GM12873 (cell line): ENCODE data around the gene RBM33.

Source experiments
- TF ChIP-seq, protein P1 (sequence below): IDR thresholded peaks from 2 replicates; pipeline ENCODE4 v1.5.1; 2012; ENCODE audit warnings: low read depth, mild to moderate bottlenecking, moderate library complexity, low read length, control low read depth; ENCODE audit not compliant: insufficient read depth; ENCODE audit errors: missing control alignments

RBM33 gene

DNA sequence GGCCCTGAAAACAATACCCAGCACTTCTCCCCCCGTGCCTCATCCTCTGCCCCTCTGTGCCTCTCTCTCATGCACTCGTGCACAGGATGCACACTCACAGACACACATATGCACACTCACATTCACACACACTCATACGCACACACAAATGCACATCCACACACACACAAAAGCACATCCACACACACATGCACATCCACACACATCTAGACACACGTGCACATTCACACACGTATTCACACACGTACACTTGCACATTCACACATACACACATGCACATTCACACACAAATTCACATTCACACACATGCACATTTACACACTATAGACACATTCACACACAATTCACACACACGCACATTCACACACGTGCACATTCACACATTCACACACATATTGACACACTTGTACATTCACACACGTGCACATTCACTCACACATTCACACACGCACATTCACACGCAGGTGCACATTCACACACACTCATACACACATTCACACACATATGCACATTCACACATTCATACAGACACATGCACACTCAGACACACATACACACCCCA is 148.6 kb downstream of the RBM33 start:
- TF ChIP-seq, protein P1, sequence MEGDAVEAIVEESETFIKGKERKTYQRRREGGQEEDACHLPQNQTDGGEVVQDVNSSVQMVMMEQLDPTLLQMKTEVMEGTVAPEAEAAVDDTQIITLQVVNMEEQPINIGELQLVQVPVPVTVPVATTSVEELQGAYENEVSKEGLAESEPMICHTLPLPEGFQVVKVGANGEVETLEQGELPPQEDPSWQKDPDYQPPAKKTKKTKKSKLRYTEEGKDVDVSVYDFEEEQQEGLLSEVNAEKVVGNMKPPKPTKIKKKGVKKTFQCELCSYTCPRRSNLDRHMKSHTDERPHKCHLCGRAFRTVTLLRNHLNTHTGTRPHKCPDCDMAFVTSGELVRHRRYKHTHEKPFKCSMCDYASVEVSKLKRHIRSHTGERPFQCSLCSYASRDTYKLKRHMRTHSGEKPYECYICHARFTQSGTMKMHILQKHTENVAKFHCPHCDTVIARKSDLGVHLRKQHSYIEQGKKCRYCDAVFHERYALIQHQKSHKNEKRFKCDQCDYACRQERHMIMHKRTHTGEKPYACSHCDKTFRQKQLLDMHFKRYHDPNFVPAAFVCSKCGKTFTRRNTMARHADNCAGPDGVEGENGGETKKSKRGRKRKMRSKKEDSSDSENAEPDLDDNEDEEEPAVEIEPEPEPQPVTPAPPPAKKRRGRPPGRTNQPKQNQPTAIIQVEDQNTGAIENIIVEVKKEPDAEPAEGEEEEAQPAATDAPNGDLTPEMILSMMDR, result no peak

- TF ChIP-seq, protein P1, result no peak
Measured at GRCh38 chr7:155793720-155794119, 149.3 kb downstream of the RBM33 start.

DNA sequence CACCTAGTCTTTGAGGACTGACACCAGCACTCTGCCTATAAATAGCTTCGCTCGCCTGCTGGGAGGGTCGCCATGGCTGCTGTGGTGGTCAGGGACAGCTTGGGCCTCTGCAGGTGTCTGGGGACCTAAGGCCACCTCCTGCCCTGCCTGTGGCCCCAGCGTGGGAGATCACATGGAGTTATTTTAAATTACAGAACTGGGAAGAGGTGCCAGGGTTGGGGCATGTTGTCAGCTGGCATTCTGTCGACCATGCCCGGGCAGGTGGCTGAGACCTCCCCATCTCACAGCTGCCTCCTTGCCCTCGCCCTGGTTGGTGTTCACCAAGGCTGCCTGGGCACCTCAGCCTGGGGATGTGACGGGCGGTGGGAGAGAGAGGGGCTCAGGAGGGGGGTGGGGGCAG is 149.7 kb downstream of the RBM33 start:
- TF ChIP-seq, protein P1, result no peak

DNA sequence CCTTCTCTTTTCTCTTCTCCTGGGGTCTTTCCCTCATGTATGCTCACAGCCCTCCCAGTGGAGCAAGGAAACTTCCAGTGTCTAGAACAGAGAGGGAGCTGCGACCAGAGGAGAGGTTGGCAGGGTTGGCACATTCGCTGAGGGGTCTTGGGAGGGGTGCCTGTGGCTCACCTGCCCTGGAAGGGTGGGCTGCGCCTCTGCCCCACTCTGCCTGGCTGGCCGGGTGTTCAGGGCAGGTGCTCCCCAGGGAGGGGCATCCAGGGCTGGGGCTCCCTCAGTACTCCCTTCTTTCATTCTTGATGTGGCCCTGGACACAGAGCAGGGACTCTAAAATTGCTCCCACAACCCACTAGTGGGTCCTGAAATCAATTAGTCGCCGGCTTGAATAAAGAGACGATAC is 150.9 kb downstream of the RBM33 start:
- TF ChIP-seq, protein P1, result no peak

DNA sequence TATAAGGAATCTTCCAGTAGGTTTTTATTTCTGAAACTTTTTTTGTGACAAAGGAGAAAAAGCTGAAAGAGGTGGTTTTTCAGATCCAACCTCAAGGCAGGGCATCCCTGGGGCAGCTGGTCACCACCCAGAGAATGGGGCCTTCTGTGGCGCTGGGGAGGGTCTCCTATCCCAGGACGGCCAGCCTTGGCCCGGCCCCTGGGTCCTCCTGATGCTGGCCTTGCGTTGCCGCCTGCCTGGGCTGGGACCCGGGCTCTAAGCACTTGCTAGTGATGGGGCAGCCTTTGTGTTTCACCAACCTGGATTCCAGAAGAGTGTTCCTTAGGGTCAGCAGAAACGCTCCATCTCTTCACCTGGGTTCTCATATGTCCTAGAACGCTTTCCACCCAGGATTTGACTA is 151.5 kb downstream of the RBM33 start:
- TF ChIP-seq, protein P1, result no peak

DNA sequence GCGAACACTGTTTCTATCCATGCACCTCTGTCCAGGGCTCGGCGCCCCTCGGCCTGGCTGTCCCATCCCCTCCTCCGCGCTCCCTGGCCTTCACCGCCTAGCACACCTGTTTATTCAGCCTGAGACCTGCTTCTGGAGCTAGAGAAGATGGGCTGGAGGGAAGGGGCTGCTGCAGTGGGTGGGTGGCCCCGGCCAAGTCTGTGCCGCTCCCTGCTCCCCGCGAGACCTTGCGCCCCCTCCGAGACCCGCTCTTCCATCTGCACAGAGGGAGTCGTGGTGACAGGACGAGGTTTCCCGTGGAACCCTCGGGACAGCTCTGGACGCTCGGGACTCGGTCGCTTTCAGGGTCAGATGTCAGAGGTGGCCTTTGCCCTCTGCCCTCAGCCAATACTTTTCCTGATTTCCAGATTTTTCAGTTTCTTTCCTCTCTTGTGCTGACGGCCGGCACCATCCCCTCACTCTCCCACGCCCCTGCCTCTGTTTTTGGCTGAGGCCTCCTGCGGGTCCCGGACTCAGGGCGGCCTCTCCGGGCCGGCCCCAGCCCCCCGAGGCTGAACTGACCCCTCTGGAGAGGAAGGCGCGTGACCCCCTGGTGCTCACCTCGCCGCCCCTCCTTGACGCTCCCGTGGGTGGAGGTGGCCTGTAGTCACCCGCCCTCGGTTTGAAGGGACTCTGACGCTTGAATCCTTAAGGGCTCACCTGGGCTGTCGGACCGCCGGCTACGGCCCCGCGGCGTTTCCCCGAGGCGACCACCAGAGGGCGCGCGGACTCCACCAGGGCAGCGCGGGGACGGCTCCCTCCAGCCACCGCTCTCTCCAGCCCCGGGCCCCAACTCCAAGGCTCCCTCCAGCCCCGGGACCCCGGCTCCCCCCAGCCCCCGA is 152.2 kb downstream of the RBM33 start:
- TF ChIP-seq, protein P1, result peak; percentile 81
